HG02885 (cell line): ENCODE measurements around the gene DOK6.

Experiments
- ATAC-seq: cut with Tn5 transposase; IDR thresholded peaks from one replicate; pipeline ENCODE4 v1.9.1; 2021; ENCODE audit warnings: mild to moderate bottlenecking; ENCODE audit not compliant: unreplicated experiment, poor library complexity

The DOK6 gene

GRCh38 chr18:69664399-69664798, 263.7 kb downstream of the DOK6 start:
- no peak for ATAC-seq

- no peak for ATAC-seq
These were observed 273.7 kb downstream of the DOK6 start for GRCh38 chr18:69674292-69674877.

GRCh38 chr18:69674966-69675365, 274.3 kb downstream of the DOK6 start:
- no peak for ATAC-seq

- ATAC-seq: no peak
These were observed 276.9 kb downstream of the DOK6 start for GRCh38 chr18:69677595-69677994.

GRCh38 chr18:69680123-69680522, 279.4 kb downstream of the DOK6 start:
- no peak for ATAC-seq

GRCh38 chr18:69683176-69683575, 282.5 kb downstream of the DOK6 start:
- ATAC-seq: no peak

- ATAC-seq: no peak
These were observed 284.1 kb downstream of the DOK6 start for GRCh38 chr18:69684789-69685188.

GRCh38 chr18:69686861-69687260, 286.2 kb downstream of the DOK6 start:
- ATAC-seq: no peak

- no peak for ATAC-seq
These were observed 288.6 kb downstream of the DOK6 start for GRCh38 chr18:69689121-69689759.

GRCh38 chr18:69691008-69691760, 290.5 kb downstream of the DOK6 start:
- ATAC-seq: peak; percentile 65

GRCh38 chr18:69697069-69697468, 296.4 kb downstream of the DOK6 start:
- no peak for ATAC-seq

GRCh38 chr18:69697689-69698088, 297.0 kb downstream of the DOK6 start:
- no peak for ATAC-seq

- no peak for ATAC-seq
These were observed 300.6 kb downstream of the DOK6 start for GRCh38 chr18:69701305-69701704.

GRCh38 chr18:69703461-69703860, 302.8 kb downstream of the DOK6 start:
- ATAC-seq: no peak

GRCh38 chr18:69705987-69706386, 305.3 kb downstream of the DOK6 start:
- no peak for ATAC-seq

GRCh38 chr18:69708844-69709243, 308.2 kb downstream of the DOK6 start:
- no peak for ATAC-seq

GRCh38 chr18:69715191-69715795, 314.6 kb downstream of the DOK6 start:
- ATAC-seq: no peak

GRCh38 chr18:69717586-69717985, 316.9 kb downstream of the DOK6 start:
- ATAC-seq: no peak

- ATAC-seq: no peak
These were observed 318.3 kb downstream of the DOK6 start for GRCh38 chr18:69718912-69719547.

GRCh38 chr18:69720422-69720821, 319.7 kb downstream of the DOK6 start:
- ATAC-seq: no peak

- ATAC-seq: no peak
These were observed 322.7 kb downstream of the DOK6 start for GRCh38 chr18:69723434-69723833.
